SIG-M5 (cell line): ENCODE measurements around the gene PACSIN2.
"Not testable (repeated sequence)": the region's sequence is repeated elsewhere in the genome, so short reads cannot be mapped to it uniquely, and the experiment has no call there.

ENCODE experiments used
- DNase-seq: peaks from one replicate; lab custom pipeline; 2025; lab: John Stamatoyannopoulos, UW

The PACSIN2 gene

DNA sequence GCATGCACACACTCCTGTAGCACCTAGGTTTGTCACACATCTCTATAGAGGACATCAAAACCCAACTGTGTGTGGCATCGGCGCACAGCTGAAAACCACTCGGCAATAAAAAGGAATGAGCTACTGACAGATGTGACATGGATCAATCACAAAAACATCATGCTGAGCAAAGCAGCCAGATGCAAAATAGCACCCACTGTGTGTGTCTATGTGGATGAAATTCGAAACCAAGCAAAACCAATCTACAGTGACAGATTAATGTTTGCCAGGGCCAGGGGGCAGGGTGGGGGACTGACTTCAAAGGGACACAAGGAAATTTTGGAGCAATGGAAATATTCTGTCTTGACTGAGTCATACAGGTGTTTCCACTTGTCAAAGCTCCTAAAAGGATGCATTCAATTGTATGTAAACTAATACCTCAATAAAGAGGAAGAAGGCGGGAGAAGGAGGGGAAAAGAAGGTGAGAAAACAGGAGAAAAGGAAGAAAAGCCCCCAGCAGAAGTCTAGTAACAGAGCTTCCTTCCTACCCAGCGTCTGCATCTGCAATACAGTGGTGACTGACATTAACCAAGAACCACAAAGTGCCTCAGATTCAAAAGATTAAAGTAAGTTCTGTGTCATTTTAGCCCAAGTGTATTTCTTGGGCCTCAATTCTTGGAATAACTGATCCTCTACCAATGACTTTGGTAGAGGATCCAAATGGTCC is 49.8 kb downstream of the PACSIN2 start:
- DNase-seq = no peak

DNA sequence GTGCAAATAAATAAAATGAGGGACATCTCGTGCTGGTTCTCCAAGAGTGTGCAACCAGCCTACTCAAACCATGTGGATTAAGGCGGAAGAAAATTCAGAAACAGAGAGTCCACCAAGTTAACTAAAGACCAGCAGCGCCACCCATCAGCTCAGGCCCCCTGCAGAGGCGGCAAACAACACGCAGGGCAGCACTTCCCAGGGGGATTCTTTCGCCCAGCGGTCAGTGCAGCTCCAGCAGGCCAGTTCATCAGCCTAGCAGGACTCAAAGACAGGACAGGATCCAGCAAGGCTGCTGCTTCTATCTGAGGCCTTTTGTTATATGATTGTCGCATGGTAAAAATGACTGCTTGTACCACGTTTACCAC is 51.7 kb downstream of the PACSIN2 start:
- DNase-seq = no peak

DNA sequence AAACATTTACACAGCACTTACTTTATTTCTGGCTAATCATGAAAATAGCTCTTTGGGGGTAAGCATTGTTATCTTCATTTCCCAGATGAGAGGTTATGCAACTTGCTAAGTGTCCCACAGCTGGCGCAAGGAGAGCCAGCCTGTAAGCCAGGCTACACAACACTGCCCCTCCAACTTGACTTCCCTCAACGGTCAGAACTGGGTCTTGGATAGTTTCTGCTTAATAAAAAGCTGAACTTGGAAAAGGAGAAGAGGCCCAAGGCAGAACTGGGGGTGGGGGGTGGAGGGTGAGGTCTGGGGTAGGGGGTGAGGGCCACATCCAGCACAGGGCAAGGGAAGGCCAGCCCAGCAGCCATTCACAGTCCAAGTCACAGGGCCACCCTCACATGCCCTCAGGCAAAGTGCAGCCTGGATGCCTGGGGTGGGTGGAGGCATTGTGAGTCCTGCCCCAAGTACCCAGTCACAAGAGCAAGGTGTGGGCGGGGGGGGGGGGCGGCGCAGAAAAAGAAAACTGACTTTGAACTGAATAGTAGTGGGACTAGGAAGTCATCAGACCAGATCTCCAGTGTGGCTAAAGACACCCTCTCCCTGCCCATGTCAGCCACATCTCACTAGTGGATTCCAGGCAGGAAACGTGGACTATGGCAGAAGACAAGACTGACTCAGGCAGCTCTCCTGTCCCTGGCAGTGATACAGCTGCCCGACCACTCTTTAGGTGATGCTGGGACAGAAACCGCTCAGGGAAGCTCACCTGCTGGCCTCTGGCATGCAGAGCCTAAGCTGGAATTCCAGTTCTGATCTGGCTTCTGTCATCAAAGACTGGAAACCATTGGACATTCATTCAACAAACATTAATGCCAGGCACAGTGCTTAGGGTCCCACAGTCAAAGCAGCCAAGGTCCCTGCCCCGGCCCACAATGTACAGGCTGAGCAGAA is 52.4 kb downstream of the PACSIN2 start:
- DNase-seq = no peak

DNA sequence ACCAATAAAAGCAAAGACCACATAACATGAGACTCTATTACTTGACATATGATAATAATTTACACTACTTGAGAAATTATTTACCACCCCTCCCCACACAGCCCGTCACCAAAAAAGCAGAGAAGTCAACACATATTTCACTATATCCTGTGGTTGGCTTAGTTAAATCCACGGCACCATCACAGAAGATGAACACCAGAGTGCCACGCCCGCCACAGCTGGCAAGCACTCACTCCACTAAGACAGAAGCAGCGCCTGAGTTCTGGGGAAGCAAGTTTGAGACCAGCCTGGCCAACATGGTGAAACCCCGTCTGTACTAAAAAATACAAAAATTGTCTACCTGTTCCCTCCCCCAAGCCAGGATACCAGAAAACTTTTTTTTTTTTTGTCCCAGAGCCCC is 53.1 kb downstream of the PACSIN2 start:
- DNase-seq = no peak

DNA sequence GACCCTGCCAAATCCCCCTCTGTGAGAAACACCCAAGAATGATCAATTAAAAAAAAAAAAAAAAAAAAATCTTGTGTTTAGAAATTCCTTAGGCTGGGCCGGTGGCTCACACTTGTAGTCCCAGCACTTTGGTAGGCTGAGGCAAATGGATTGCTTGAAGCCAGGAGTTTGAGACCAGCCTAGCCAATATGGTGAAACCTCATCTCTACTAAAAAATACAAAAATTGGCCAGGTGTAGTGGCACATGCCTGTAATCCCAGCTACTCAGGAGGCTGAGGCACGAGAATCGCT is 53.6 kb downstream of the PACSIN2 start:
- DNase-seq = not testable (repeated sequence)

DNA sequence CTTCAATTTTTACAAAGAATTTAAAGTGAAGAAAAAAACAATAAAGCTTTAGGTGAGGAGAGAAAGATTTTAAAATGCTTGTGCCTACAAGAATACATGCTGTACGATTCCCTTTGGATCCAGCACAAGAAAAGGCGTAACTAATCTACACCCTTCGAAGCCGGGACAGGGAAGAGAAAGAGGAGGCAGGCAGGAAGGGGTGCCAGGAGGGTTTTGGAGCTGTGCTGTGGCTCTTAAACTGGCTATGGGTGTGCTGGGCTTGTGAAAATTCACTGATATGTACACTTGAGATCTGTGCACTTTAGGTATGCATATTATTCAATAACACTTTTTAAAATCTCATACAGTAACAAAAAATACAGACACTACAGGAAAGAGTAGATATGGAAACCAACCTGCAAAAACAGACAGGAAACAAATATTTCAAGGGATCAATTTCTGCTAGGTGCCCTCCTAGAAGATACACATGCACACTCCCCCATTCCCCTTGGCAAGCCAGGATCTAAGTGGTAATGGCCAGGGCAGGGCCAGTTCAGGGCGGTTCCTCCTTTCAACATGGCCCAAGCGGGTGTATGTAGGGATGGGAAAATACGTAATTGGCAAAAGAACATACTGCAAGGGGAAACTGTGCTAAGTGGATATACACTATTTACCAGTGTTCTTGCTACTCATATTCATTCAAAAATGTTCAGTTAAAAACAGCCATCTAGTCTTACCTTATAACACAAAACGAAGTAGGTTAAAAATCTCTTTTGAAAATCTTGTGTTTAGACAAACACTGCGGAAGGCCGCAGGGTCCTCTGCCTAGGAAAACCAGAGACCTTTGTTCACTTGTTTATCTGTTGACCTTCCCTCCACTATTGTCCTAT is 54.2 kb downstream of the PACSIN2 start:
- no peak for DNase-seq

DNA sequence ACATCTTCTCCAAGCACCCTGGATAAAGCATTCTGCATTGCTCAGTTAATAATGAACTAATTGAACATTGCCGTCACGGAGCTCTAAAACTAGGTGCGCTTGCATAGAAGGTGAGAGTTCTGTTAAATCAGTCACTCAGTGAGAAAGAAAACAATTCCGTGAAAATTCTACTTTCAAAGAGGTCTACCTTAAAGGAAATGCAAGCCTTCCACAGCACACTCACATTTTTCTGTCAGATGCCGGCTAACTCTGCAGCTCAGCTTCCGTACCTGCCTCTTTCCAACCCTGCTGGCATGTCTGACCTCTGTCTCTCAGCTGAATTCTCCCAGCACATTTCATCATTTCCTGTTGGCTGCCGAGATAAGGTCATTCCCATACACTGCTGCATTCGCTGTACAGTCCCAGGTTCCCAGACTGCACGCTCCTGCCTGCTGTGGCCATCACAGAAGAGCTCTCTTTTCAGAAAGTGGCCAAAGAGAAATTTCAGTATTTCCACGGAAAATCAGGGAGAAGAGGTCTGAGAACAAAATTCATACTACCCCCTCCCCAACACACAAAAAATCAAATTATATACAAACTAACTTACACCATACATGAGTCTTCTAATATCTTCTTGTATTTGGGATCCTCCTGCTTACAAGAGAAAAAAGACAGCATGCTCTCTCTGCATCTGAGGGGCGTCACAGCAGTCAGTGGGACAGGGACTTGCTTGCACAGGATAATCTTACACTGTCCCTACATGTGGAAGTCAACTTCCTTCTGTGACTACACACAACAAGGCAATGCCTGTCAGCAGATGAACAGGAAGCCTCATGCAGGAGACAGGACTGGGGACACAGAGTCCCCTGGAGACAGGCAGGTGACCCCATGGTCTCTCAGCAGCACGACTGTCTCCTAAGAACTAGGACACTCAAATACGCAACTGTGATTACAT is 55.1 kb downstream of the PACSIN2 start:
- DNase-seq = no peak

DNA sequence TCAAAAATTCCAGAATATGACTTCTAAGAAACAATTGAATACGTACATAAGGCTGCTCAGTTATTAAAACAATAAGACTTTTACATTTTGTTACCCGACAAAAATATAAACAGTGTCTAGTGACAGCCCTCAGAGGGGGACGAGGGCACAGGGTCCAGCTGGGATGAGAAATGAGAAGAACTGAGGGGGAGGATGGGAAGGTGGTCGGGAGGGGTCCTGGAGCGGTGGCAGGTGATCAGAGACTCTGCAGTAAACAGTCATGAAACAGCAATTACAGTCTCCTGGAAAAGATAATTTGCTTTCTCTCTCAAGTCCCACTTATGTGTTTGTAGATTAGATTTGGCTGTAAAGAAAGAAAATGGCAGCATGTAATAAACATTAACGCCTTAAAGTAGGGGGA is 56.0 kb downstream of the PACSIN2 start:
- no peak for DNase-seq

DNA sequence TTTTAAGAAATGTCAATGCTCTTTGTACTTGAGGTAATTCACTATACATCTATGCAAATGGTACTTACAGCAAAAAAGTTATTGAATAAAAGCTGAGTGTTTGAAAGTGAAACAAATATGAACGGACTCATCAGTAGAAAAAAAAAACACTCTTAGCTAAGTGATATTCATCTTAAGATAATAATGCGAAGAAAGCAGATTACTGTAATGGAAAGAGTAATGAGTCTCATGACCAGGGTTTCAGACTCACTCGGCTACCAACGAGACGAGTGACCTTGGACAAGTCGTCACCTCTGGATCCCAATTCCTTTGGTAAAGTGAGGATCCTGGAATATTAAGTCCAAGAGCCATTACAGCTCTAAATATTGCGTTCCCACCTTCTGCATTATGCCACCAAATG is 57.0 kb downstream of the PACSIN2 start:
- no peak for DNase-seq

DNA sequence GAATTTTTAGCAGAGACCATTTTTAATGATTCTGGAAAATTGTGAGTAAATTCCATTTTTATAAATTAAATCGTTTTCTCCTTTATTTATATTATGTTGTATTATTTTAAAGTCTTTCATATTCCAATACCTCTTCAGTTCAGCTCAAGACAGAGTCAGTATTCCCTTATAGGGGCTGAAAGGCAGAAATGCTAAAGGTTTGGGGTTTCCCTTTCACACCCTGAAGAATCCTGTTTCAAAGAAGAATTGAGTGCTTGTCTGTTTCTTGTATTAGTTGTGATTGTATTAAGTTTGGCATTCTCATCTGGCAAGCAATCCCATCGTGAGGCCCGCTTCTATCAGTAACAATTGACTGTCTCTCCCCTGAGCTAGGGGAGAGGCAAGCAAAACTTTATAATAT is 57.4 kb downstream of the PACSIN2 start:
- DNase-seq = no peak

DNA sequence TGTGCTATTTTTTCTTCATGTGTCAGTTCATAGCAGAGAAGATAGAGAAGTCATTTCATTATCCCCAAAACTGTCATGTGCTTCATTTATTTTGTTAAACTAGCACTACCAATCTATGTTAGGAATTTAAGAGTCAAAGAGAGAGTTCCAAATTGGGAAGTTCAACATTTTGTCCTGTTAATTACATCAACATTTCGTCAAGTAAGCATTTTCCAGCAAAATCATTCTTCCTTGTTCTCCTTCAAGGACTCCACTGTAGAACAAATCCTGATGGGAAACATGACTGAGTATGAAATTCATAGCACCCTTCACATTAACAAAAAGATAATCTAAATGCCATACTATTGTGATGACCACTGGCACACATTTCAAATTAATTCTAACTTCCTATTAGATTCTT is 59.1 kb downstream of the PACSIN2 start:
- no peak for DNase-seq

DNA sequence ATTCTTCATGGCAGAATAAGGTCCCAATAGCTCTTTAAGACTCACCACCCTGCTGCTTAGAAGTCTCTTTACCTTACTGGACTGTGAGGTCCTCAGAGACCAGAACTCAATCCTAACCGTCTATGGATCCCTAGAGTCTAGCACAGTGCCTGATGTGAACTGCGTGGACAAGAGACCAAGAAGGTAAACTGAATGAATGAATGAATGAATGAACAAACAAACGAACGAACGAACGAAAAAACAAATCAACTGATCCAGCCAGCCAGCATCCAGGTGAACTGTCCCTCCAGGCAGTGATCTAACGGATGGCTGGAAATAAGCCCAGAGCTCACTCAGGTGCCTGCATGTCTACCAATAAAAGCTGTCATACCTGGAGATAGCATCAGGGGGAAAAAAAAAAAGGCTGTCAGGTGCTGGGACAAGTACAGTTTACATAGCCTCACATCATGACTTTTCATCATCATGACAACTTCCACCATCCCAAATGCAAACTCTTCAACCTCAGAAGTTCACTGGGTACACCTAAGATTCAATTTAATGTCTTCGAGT is 59.8 kb downstream of the PACSIN2 start:
- DNase-seq = no peak

DNA sequence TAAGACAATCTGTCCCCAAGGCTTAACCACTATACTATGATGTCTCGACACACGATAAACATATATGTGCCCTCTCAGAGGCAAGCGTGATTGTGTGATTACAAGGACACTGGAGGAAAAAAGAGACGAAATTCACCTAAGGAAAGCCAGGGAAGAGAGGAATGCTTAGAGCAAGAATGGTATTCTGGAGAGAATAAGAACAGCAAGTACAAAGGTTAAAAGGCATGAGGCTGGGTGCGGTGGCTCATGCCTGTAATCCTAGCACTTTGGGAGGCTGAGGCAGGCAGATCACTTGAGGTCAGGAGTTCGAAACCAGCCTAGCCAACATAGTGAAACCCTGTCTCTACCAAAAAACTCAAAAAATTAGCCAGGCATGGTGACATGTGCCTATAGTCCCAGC is 61.2 kb downstream of the PACSIN2 start:
- DNase-seq = not testable (repeated sequence)

DNA sequence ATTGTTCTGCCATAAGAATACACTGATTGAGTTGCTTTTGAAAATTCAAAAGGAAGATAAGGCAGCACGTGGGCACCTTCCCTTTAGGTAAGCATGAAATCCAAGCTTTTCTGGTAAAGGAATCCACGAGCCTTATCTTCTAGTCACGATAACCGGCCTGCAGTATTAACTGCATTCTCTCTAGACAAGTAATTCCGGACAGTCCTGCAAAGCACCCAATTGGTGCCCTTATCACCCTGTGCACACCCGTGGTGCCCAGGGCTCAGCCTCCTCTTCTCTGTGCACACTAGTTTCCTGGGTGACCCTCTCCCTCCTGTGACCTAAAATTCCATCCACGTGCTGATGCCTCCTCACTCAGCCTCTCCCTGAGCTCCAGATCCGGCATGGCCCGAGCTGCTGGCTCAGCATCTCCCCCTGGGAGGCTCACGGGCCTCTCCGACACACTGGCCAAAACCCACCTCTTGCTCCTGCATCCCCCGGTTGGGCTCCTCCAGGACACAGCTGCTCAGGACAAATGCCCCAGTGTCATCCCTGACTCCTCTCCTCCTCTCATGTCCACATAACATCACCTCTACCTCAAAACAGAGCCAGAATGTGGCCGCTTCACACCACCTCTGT is 63.7 kb downstream of the PACSIN2 start:
- no peak for DNase-seq

DNA sequence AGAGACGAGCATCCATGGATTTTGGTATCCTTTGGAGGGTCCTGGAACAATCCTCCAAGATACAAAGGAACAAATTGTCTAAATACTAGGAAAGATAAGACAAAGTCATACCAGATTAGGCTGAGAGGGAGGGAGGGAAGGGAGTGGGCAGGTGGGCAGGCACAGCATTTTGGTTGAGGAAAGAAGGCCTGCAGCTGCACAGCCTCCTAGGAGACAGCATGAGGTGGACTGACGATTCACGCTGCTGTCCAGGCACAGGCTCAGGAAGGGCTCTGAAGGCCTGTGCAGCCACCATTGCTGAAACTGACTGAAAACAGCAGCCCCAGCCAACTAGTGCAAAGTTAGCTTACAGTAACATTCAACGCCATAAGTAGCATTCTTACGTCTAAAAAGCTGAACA is 64.7 kb downstream of the PACSIN2 start:
- no peak for DNase-seq

DNA sequence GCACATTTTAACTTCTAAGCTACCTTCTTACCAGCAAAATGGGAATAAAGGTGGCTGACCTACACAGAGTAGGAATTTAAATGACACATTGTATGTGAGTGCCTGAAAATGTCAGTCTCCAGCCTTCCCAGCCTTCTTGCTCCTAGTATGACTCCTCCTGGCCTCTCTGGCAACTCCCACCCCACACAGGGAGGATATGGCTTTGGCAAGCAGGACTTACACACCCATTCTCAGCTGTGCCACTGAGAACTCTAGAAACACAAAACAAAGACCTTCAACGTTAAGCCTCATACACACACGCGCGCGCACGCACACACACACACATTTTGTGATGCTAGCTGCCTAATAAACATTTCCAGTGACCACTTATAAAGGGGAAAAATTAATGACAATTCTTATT is 65.8 kb downstream of the PACSIN2 start:
- no peak for DNase-seq

DNA sequence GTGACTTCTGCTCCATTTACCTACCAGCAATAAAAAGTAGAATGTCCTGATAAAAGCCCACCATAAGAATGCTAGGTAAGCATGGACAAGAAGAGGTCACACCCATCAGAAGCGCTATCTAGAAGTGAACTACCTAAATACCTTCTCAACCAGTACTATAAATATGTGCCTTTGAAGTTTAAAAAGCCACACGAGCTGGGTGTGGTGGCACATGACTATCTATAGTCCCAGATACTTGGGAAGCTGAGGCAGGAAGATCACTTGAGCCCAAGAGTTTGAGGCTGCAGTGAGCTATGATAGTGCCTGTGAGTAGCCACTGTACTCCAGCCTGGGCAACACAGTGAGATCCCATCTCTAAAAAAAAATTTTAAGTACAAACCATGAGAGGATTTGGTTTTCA is 66.7 kb downstream of the PACSIN2 start:
- DNase-seq = no peak

DNA sequence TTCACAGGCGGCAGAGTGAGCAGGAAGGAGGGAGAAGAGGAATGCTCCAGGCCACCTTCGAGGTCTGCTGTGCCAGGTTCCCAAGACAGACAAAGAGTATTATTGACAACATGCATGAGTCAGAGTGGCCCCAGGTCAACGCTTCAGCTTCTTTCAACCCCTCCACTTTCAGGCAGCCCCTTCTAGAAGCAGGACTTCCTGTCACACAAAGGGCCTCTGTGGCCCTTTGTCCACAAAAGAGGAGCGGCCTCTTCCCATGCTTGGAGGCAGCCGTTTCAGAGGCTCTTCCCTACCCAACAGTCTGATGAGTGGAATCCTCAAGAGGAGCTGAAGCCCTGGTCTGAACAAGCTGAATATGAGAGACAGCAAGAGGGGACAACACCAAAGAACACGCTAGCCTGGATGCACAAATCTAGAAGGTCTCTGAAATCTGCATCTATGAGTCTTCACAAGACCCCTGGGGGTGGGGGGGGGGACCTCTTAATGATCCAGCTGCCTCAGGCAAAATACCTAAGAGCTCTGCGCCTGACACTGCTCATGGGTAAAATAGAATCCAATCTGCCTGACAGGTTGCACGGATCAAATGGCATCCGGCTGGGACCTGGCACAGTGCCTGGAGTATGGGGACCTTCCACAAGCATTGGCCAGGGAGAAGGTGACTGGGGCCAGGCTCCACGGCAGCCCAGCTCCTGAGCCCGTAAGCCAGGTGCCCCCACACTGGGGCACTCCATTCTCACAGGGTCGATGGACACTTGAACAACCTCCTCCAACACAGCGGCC is 67.5 kb downstream of the PACSIN2 start:
- no peak for DNase-seq

DNA sequence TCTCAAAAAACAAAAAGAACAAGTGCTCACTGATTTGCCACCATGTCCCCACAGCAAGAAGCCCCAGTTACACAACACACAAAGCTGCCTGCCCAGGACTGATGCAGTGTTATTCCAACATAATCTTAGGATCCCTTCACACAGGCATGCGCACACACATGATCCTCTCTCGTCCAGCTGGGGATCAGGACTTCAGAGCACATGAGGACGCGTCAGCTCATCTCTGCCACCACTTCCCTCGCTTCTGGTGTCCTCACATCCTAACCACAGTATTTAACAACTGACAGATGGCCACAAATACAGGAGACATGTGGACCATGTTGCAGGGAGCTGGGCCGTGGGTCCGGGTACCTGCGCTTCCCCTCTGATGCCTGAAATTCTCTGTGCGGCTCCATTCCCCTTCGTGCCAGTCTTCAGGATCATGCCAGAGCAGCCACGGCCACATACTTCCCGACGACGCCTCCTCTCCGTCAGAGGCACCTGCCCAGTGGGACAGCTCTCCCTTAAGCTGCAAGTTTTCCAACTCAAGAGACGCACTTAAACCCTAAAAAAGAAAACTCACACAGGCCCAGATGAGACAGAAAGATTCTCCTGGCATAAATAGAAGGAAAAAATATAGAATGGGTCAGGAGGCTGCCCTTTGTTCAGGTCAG is 68.3 kb downstream of the PACSIN2 start:
- no peak for DNase-seq

DNA sequence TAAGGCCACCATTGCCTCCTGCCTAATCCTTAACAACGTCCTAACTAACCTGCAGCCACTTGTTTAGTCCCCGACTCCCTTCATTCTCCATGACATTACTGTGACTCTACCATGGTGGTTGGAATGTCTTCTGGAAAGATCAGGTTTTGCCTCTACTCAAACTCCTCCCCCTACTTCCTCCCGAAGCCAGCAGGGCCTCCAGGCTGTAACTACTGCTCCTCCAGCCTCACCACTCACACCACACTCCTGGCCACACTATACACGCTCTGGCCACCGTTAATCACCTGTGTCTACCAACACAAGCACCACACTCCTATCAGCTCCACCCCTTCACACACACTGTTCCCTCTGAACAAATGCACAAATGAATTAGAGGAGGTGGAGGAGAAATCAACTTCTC is 69.2 kb downstream of the PACSIN2 start:
- DNase-seq = no peak
